Adrenal gland (tissue), 12 donors: ENCODE results near the gene PJVK. TPM values are rescaled to one million over a fixed set of nuclear protein-coding genes. Genes with fewer than 3 reads are reported as not detected.

Experiments
- DNase-seq, 7 donors: peaks; one replicate each; pipeline ENCODE4 v3.0.0-alpha.2; 2019 to 2020
- H3K27ac ChIP-seq, 5 donors: fragments of 200-600 bp; sonication (generic) in 4 of 5; 1 replicate in 3 of 5; 2 replicates in 2 of 5; pipeline versions ENCODE4 v1.5.1 to v1.8.0; 2016 to 2020; ENCODE audit warnings: mild to moderate bottlenecking in 1 of 5
- H3K27me3 ChIP-seq: fragments of 200-600 bp; 2 replicates; pipeline ENCODE4 v1.8.0; 2021
- H3K36me3 ChIP-seq, 2 donors: fragments of 200-600 bp; replicated peaks in 1 of 2; 1 replicate in 1 of 2; 2 replicates in 1 of 2; pipeline versions ENCODE4 v1.5.1 to v1.8.0; 2018 to 2022
- H3K4me1 ChIP-seq, 2 donors: fragments of 200-600 bp; replicated peaks in 1 of 2; 1 replicate in 1 of 2; 2 replicates in 1 of 2; pipeline versions ENCODE4 v1.5.1 to v1.8.0; 2018 to 2021
- H3K4me3 ChIP-seq, 4 donors: fragments of 200-600 bp; sonication (generic) in 3 of 4; one replicate each; pipeline ENCODE4 v1.5.1; 2016 to 2018
- H3K9me3 ChIP-seq, 3 donors: fragments of 200-600 bp; sonication (generic) in 1 of 3; replicated peaks in 1 of 3; 1 replicate in 2 of 3; 2 replicates in 1 of 3; pipeline versions ENCODE4 v1.5.1 to v1.8.0; 2016 to 2021
- CTCF ChIP-seq, 6 experiments: fragments of 450-650 bp in 4 of 6; fragments of 200-600 bp in 2 of 6; sonication (generic) in 1 of 6; IDR thresholded peaks; 1 replicate in 5 of 6; 2 replicates in 1 of 6; pipeline versions ENCODE4 v1.5.1 to v1.8.0; 2016 to 2021; ENCODE audit warnings: antibody characterized with exemption in 6 of 6, mild to moderate bottlenecking in 2 of 6, moderate library complexity in 1 of 6
- POLR2A ChIP-seq, 2 donors: fragments of 450-650 bp; IDR thresholded peaks; one replicate each; pipeline ENCODE4 v1.6.1; 2017; ENCODE audit warnings: antibody characterized with exemption in 2 of 2, mild to moderate bottlenecking in 2 of 2, moderate library complexity in 1 of 2
- WGBS, 4 donors: extraction: QIAGEN DNeasy Blood & Tissue Kit in 2 of 4; methylation state at CpG; one replicate each; pipeline versions ENCODE4 v1.1.5 to v1.1.7; 2013 to 2017; 5-methylcytosine and 5-hydroxymethylcytosine counted together
- intact Hi-C, 2 donors: fragments of 100-400 bp; cut with DNase I; formaldehyde crosslinking; loops; one replicate each; pipeline versions ENCODE4 v1.14.1 to v1.15.0; 2022 to 2023
- polyA plus RNA-seq, 3 donors: library from polyadenylated mRNA; stranded (reverse); fragments of 200-250 nt in 2 of 3; fragments of 350-450 nt in 1 of 3; fragmentation: Illumina TruSeq in 1 of 3; extraction: RNeasy Lipid Tissue Mini Kit (QIAGEN cat#74804) in 1 of 3; gene quantifications; one replicate each; pipeline ENCODE4 v1.2.3, GENCODE V29; 2013 to 2014
- total RNA-seq, 9 donors: library from RNA; depleted of rRNA in 4 of 9; stranded (reverse); fragments of >200 nt in 4 of 9; fragments of 120-200 nt in 1 of 9; fragmentation: NEBNext Ultra II Directional in 1 of 9; extraction: Animal tissue kit (Norgen Biotek cat#: 25700) in 1 of 9; gene quantifications; one replicate each; pipeline versions ENCODE4 v1.1.0 to v1.2.4, GENCODE V29; 2013 to 2023
- donor health status: healthy with polysubstance abuse.
- donor health status: Bipolar disorder and iron deficiency.
- donor health status: DM: yes; HTN: yes; CAD: no.
- donor health status: DM: no; HTN: no; CAD: no.
- donor health status: DM: no; HTN: no; CAD: no.
- donor health status: DM: yes; HTN: yes; CAD: no.

PJVK gene
- total and polyA plus RNA-seq, 12 donors: 0.70 to 19.6 (median 3.6) TPM; not detected in 1

- TF ChIP-seq CTCF (IDR thresholded peaks at IDR 0.05): no peak
- no peak for TF ChIP-seq POLR2A (IDR thresholded peaks at IDR 0.05)
- peaks cover 28 to 40% of the 10 kb centered on the region in 2 donors for H3K4me1 ChIP-seq
- intact Hi-C loops: no loop called here
Observed at GRCh38 chr2:178478130-178478438, 26.9 kb downstream of the PJVK start.

GRCh38 chr2:178478439-178479274, 27.5 kb downstream of the PJVK start, which contains the start of gene FKBP7:
Gene FKBP7 (minus strand): TSS chr2:178478600. CDS start chr2:178478499, 101 bp downstream.
- Histone ChIP-seq H3K9me3 (no peaks in the 10 kb centered on the region), H3K27ac (peak within 1 kb of the TSS; percentile 73 to 99 (median 95)), H3K4me1 (peaks cover 28 to 46% of the 10 kb centered on the region in 2 donors), H3K36me3 (no peaks in the 10 kb centered on the region), H3K27me3 (no peaks in the 10 kb centered on the region), H3K4me3 (peak within 1 kb of the TSS; percentile 14 to 91 (median 80))
- intact Hi-C loops: no loop called here
- DNase-seq: peak; percentile 84 to 94 (median 89)
- WGBS, 4 donors: 1% methylated on average over 28 to 56 of the region's 56 CpGs
- TF ChIP-seq CTCF (IDR thresholded peaks at IDR 0.05): peak; percentile 45 to 83 (median 71)
- peak; percentile 36 to 77 for TF ChIP-seq POLR2A (IDR thresholded peaks at IDR 0.05)

More at GRCh38 chr2:178478130-178478438, 26.9 kb downstream of the PJVK start:
- no peaks in the 10 kb centered on the region for H3K36me3 ChIP-seq
- DNase-seq: peak in 2 of 7 donors; percentile 10 to 31
- 1 to 2% (median 1%) methylated on average over 10 of the region's 10 CpGs for WGBS, 4 donors
- peak overlapping the region; percentile 73 to 99 (median 95) for H3K27ac ChIP-seq
- H3K4me3 ChIP-seq: peak overlapping the region; percentile 2 to 91 (median 80)
- H3K9me3 ChIP-seq: no peaks in the 10 kb centered on the region
- no peaks in the 10 kb centered on the region for H3K27me3 ChIP-seq

GRCh38 chr2:178479275-178479616, 28.1 kb downstream of the PJVK start:
- intact Hi-C loops: no loop called here
- peak overlapping the region in 2 of 4 donors; percentile 79 to 91 for H3K4me3 ChIP-seq
- 34 to 74% (median 48%) methylated on average over 3 to 4 of the region's 4 CpGs for WGBS, 4 donors
- no peak for DNase-seq
- H3K4me1 ChIP-seq: peaks cover 31 to 52% of the 10 kb centered on the region in 2 donors
- TF ChIP-seq POLR2A (IDR thresholded peaks at IDR 0.05): no peak
- TF ChIP-seq CTCF (IDR thresholded peaks at IDR 0.05): peak in 1 of 6 experiments; percentile 18
- no peaks in the 10 kb centered on the region for H3K36me3 ChIP-seq
- peak overlapping the region; percentile 73 to 99 (median 95) for H3K27ac ChIP-seq
- H3K9me3 ChIP-seq: no peaks in the 10 kb centered on the region
- H3K27me3 ChIP-seq: no peaks in the 10 kb centered on the region

GRCh38 chr2:178479758-178480226, 28.6 kb downstream of the PJVK start:
- Histone ChIP-seq H3K4me1 (peaks cover 37 to 57% of the 10 kb centered on the region in 2 donors), H3K27ac (peak overlapping the region; percentile 73 to 99 (median 95)), H3K9me3 (no peaks in the 10 kb centered on the region), H3K4me3 (peak overlapping the region in 1 of 4 donors; percentile 91), H3K27me3 (no peaks in the 10 kb centered on the region), H3K36me3 (no peaks in the 10 kb centered on the region)
- no peak for TF ChIP-seq POLR2A (IDR thresholded peaks at IDR 0.05)
- TF ChIP-seq CTCF (IDR thresholded peaks at IDR 0.05): no peak
- no peak for DNase-seq
- intact Hi-C loops: no loop called here
- WGBS, 4 donors: 12 to 17% (median 15%) methylated on average over 19 of the region's 19 CpGs
